Trophoblast cell (in vitro differentiated cells and primary cell): Measurements from ENCODE around the gene ASPN.

ENCODE experiments used
- DNase-seq, 2 donors: peaks; one replicate each; pipeline ENCODE4 v3.0.0-alpha.2; 2016
- H2AFZ ChIP-seq: 2 replicates; pipeline ENCODE4 v1.6.1; 2013; ENCODE audit warnings: low read length, moderate library complexity, mild to moderate bottlenecking; ENCODE audit not compliant: insufficient read depth, poor library complexity
- H2AK5ac ChIP-seq: 2 replicates; pipeline ENCODE4 v1.6.1; 2013; ENCODE audit warnings: mild to moderate bottlenecking, low read length
- H2BK120ac ChIP-seq: 2 replicates; pipeline ENCODE4 v1.6.1; 2013; ENCODE audit warnings: low read length, mild to moderate bottlenecking, moderate library complexity; ENCODE audit not compliant: insufficient read depth, poor library complexity
- H2BK12ac ChIP-seq: 2 replicates; pipeline ENCODE4 v1.6.1; 2013; ENCODE audit warnings: mild to moderate bottlenecking, low read length, moderate library complexity
- H2BK5ac ChIP-seq: 2 replicates; pipeline ENCODE4 v1.6.1; 2013; ENCODE audit warnings: low read length, low read depth, moderate library complexity, mild to moderate bottlenecking; ENCODE audit not compliant: poor library complexity
- H3K14ac ChIP-seq: 2 replicates; pipeline ENCODE4 v1.6.1; 2013; ENCODE audit warnings: mild to moderate bottlenecking, low read length
- H3K18ac ChIP-seq: 2 replicates; pipeline ENCODE4 v1.6.1; 2013; ENCODE audit warnings: mild to moderate bottlenecking, low read length
- H3K23ac ChIP-seq: 2 replicates; pipeline ENCODE4 v1.6.1; 2013; ENCODE audit warnings: low read length
- H3K27ac ChIP-seq: 2 replicates; pipeline ENCODE4 v1.5.1; 2013; ENCODE audit warnings: low read depth, mild to moderate bottlenecking, inconsistent platforms, low read length, moderate library complexity
- H3K27me3 ChIP-seq: 2 replicates; pipeline ENCODE4 v1.6.1; 2013; ENCODE audit warnings: inconsistent platforms, mild to moderate bottlenecking, low read length, moderate library complexity; ENCODE audit not compliant: insufficient read depth
- H3K36me3 ChIP-seq, 2 experiments: 1 replicate in 1 of 2; 2 replicates in 1 of 2; pipeline ENCODE4 v1.6.1; 2013; ENCODE audit warnings: low read length in 2 of 2, mild to moderate bottlenecking in 2 of 2, moderate library complexity in 1 of 2; ENCODE audit not compliant: insufficient read depth in 2 of 2, control insufficient read depth in 1 of 2
- H3K4ac ChIP-seq: 2 replicates; pipeline ENCODE4 v1.6.1; 2013; ENCODE audit warnings: low read depth, mild to moderate bottlenecking, low read length, moderate library complexity
- H3K4me1 ChIP-seq, 2 experiments: 1 replicate in 1 of 2; 2 replicates in 1 of 2; pipeline ENCODE4 v1.6.1; 2013; ENCODE audit warnings: low read length in 2 of 2, mild to moderate bottlenecking in 2 of 2, moderate library complexity in 1 of 2; ENCODE audit not compliant: insufficient read depth in 2 of 2, control insufficient read depth in 1 of 2
- H3K4me2 ChIP-seq: 2 replicates; pipeline ENCODE4 v1.6.1; 2013; ENCODE audit warnings: inconsistent platforms, mild to moderate bottlenecking, low read length, moderate library complexity
- H3K4me3 ChIP-seq: 2 replicates; pipeline ENCODE4 v1.5.1; 2013; ENCODE audit warnings: mild to moderate bottlenecking, low read depth, low read length, inconsistent platforms
- H3K79me1 ChIP-seq: one replicate; pipeline ENCODE4 v1.6.1; 2013; ENCODE audit warnings: low read length
- H3K79me2 ChIP-seq: 2 replicates; pipeline ENCODE4 v1.6.1; 2013; ENCODE audit warnings: low read length, mild to moderate bottlenecking; ENCODE audit not compliant: control insufficient read depth, insufficient read depth, poor library complexity
- H3K9ac ChIP-seq: 2 replicates; pipeline ENCODE4 v1.6.1; 2013; ENCODE audit warnings: mild to moderate bottlenecking, low read length
- H3K9me3 ChIP-seq: 2 replicates; pipeline ENCODE4 v1.6.1; 2013; ENCODE audit warnings: low read depth, mild to moderate bottlenecking, control low read depth, inconsistent platforms, low read length; ENCODE audit not compliant: insufficient read depth
- H4K12ac ChIP-seq: 2 replicates; pipeline ENCODE4 v1.6.1; 2013; ENCODE audit warnings: low read depth, mild to moderate bottlenecking, low read length, moderate library complexity
- H4K8ac ChIP-seq: 2 replicates; pipeline ENCODE4 v1.6.1; 2013; ENCODE audit warnings: low read depth, mild to moderate bottlenecking, low read length, moderate library complexity
- H4K91ac ChIP-seq: one replicate; pipeline ENCODE4 v1.6.1; 2013; ENCODE audit warnings: low read depth, mild to moderate bottlenecking, low read length, moderate library complexity
- WGBS: extraction: QIAGEN DNeasy Blood & Tissue Kit; methylation state at CpG from one replicate; pipeline ENCODE4 v1.1.7; 2013; ENCODE audit warnings: missing lambda C conversion rate; ENCODE audit not compliant: insufficient read length, insufficient coverage; ENCODE audit errors: extremely low coverage; 5-methylcytosine and 5-hydroxymethylcytosine counted together

The ASPN gene

GRCh38 chr9:92522983-92523970 is 41.0 kb upstream of the ASPN start:
- peak; percentile 60 to 78 for DNase-seq
- Histone ChIP-seq H3K4me2 (no peak overlapping the region), H3K14ac (no peak overlapping the region), H2BK120ac (no peak overlapping the region), H3K79me1 (no peaks in the 10 kb centered on the region), H3K36me3 (no peaks in the 10 kb centered on the region), H4K12ac (no peak overlapping the region), H3K4me3 (no peak overlapping the region), H2AK5ac (no peak overlapping the region), H3K27ac (no peak overlapping the region), H3K9me3 (no peaks in the 10 kb centered on the region), H3K23ac (no peak overlapping the region), H2AFZ (no peak overlapping the region), H3K27me3 (no peaks in the 10 kb centered on the region), H3K4me1 (no peaks in the 10 kb centered on the region), H3K9ac (no peak overlapping the region), H3K79me2 (no peaks in the 10 kb centered on the region), H3K4ac (no peak overlapping the region), H2BK12ac (no peak overlapping the region), H2BK5ac (no peak overlapping the region), H4K8ac (no peak overlapping the region), H3K18ac (no peak overlapping the region), H4K91ac (no peak overlapping the region)
- no CpG with 5 or more reads among the region's 10 CpGs for WGBS

GRCh38 chr9:92520837-92521236 is 38.5 kb upstream of the ASPN start:
- DNase-seq = no peak
- Histone ChIP-seq H3K36me3 (no peaks in the 10 kb centered on the region), H3K4me1 (no peaks in the 10 kb centered on the region), H3K14ac (no peak overlapping the region), H2AK5ac (no peak overlapping the region), H4K12ac (no peak overlapping the region), H2BK12ac (no peak overlapping the region), H4K91ac (no peak overlapping the region), H3K27me3 (no peaks in the 10 kb centered on the region), H2BK5ac (no peak overlapping the region), H3K9me3 (no peaks in the 10 kb centered on the region), H3K27ac (no peak overlapping the region), H3K9ac (no peak overlapping the region), H4K8ac (no peak overlapping the region), H2AFZ (no peak overlapping the region), H3K79me2 (no peaks in the 10 kb centered on the region), H2BK120ac (no peak overlapping the region), H3K4me3 (no peak overlapping the region), H3K4ac (no peak overlapping the region), H3K18ac (no peak overlapping the region), H3K23ac (no peak overlapping the region), H3K79me1 (no peaks in the 10 kb centered on the region), H3K4me2 (no peak overlapping the region)
- WGBS = no CpG with 5 or more reads among the region's 2 CpGs

GRCh38 chr9:92518199-92518598 is 35.9 kb upstream of the ASPN start:
- Histone ChIP-seq H4K91ac (no peak overlapping the region), H3K79me1 (no peaks in the 10 kb centered on the region), H3K18ac (no peak overlapping the region), H3K4me1 (no peaks in the 10 kb centered on the region), H2AK5ac (no peak overlapping the region), H3K79me2 (no peaks in the 10 kb centered on the region), H3K36me3 (no peaks in the 10 kb centered on the region), H3K9me3 (no peaks in the 10 kb centered on the region), H3K4me3 (no peak overlapping the region), H4K8ac (no peak overlapping the region), H3K27ac (no peak overlapping the region), H3K27me3 (no peaks in the 10 kb centered on the region), H2AFZ (no peak overlapping the region), H3K4ac (no peak overlapping the region), H2BK5ac (no peak overlapping the region), H2BK12ac (no peak overlapping the region), H3K23ac (no peak overlapping the region), H3K4me2 (no peak overlapping the region), H4K12ac (no peak overlapping the region), H3K9ac (no peak overlapping the region), H2BK120ac (no peak overlapping the region), H3K14ac (no peak overlapping the region)
- DNase-seq = no peak
- no CpG with 5 or more reads among the region's 4 CpGs for WGBS

- Histone ChIP-seq H3K4me1 (no peaks in the 10 kb centered on the region), H3K4me3 (no peak overlapping the region), H2BK12ac (no peak overlapping the region), H3K79me1 (no peaks in the 10 kb centered on the region), H3K4me2 (no peak overlapping the region), H2BK5ac (no peak overlapping the region), H2AK5ac (no peak overlapping the region), H4K12ac (no peak overlapping the region), H3K9ac (no peak overlapping the region), H3K27ac (no peak overlapping the region), H4K91ac (no peak overlapping the region), H2BK120ac (no peak overlapping the region), H3K18ac (no peak overlapping the region), H4K8ac (no peak overlapping the region), H3K23ac (no peak overlapping the region), H3K4ac (no peak overlapping the region), H2AFZ (no peak overlapping the region), H3K9me3 (no peaks in the 10 kb centered on the region), H3K36me3 (no peaks in the 10 kb centered on the region), H3K79me2 (no peaks in the 10 kb centered on the region), H3K27me3 (no peaks in the 10 kb centered on the region), H3K14ac (no peak overlapping the region)
- DNase-seq = no peak
- no CpG with 5 or more reads among the region's 3 CpGs for WGBS
Measured at GRCh38 chr9:92517046-92517445, 34.7 kb upstream of the ASPN start.
